GM19397 (cell line): ENCODE measurements around the gene RASD2.

Experiments
- ATAC-seq: cut with Tn5 transposase; IDR thresholded peaks from one replicate; pipeline ENCODE4 v1.9.1; 2021; ENCODE audit warnings: mild to moderate bottlenecking, moderate library complexity; ENCODE audit not compliant: unreplicated experiment

RASD2 gene

DNA sequence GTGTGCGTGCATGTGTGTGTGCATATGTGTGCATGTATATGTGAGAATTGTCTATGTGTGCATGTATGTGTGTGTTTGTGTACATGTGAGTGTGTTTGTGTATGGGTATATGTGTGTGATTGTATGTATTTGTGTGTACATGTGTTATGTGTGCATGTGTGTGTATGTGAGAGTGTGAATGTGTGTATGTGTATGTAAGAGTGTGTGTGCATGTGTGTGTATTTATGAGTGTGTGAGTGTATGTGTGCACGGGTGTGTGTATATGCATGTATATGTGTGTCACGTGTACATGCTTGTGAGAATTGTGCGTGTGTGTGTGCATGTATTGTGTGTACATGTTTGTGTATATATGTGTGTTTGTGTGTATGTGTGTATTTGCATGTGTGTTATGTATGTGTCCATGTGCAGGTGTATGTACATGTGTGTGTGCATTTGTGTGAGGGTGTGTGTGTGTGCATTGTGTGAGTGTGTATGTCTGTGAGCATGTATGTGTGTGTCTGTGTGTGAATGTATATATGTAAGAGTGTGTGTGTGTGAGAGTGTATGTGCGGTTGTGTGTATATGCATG, 60.5 kb downstream of the RASD2 start:
- no peak for ATAC-seq

DNA sequence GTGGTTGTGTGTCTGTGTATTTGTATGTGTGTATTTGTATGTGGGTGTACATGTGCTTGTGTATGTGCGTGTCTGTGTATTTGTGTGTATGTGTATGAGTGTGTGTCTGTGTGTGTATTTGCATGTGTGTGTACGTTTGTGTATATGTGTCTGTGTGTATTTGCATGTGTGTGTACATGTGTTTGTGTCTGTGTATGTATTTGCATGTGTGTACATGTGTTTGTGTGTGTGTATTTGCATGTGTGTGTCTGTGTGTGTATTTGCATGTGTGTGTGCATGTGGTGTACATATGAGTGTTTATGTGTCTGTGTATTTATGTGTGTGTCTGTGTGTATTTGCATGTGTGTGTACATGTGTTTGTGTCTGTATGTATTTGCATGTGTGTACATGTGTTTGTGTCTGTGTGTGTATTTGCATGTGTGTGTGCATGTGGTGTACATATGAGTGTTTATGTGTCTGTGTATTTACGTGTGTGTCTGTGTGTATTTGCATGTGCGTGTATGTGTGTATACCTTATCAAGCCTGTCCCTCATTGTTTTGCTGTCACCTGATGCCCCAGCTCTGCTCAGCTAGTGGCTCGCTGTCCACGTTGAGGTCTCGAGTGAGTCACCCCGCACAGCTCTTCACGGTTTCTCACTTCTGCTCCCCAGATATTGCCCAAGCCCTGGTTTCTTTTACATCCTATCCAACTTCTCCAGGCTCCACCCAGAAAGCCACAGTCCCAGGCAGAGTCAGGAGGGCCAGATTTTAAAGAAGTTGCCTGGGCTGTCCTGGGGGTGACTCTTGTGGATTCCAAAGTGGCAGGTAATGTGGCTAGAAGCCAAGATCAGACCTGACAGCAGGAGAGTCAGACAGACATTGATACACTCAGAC, 61.3 kb downstream of the RASD2 start:
- no peak for ATAC-seq
